Occipital lobe (tissue), 2 donors: ENCODE results near the gene PFDN4. TPM values are rescaled to one million over a fixed set of nuclear protein-coding genes. Genes with fewer than 3 reads are reported as not detected.

Experiments
- DNase-seq: peaks from one replicate; lab custom pipeline; 2025; lab: John Stamatoyannopoulos, UW
- total RNA-seq: library from RNA; depleted of rRNA; stranded (reverse); fragments of >200 nt; gene quantifications from one replicate; pipeline ENCODE4 v1.2.3, GENCODE V29; 2014

Gene PFDN4
- total RNA-seq, 1 donor from 2014 or later, result 149 TPM

DNA sequence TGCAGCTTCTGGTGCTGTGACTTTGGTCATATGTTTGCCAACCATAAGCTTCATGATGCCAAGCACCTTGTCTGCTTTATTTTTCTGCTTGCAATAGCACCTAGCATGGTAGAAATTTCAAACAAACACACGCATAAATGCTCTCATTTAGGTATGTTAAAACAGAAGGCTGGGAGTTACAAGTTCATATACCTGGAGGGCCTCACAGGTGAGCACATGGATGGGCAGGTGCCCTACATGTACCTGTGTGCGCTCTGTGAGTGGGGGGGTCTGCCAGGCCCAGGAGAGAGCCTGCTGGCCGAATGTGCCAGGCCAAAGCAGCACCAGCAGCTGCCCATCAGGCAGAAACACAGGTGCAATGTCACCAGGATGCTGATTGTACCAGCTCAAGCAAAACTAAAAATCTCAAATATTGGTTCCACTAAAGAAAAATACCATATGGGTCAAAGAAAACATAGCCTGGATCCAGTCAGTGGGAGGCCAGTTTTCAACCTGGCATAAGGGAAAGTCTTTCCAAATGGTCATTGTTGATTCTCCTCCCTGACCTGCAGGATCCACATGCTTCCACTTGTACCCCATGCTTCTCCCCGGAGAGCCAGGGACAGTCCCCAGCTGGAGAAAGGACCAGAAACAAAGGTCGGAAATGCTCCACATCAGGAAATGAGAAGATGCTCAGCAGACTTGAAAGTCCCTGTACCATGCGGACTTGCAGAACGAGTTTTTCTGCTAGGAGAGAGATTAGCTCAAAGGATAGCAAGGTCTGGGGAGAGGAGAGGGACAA is 7.2 kb upstream of the PFDN4 start:
- DNase-seq, result no peak

DNA sequence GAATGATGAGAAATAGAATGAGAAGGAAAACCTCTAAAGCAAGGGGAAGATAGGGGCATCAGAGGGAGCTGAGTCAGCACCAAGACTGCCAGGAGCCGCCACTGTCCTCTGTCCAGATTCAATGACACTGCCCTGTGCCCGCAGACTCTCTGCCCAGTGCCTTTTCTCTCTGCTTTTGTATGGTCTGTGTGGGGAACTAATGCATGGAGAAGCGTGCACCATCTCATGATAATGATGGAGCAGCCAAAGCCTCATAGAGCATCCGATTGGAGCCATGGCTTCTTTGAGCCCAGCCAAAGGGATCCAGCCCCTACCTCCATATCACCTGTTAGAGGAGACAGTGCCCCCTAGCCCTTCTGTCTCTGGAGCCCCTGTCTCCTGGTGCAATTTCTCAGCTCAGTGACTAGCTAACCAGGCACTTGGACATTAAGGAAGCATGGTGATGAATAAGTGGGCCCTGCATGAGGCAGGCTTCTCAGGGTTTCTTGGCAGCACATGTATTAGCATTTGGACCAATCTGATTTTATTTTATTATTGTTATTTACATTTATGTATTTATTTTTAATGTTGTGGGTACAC is 6.5 kb upstream of the PFDN4 start:
- no peak for DNase-seq

DNA sequence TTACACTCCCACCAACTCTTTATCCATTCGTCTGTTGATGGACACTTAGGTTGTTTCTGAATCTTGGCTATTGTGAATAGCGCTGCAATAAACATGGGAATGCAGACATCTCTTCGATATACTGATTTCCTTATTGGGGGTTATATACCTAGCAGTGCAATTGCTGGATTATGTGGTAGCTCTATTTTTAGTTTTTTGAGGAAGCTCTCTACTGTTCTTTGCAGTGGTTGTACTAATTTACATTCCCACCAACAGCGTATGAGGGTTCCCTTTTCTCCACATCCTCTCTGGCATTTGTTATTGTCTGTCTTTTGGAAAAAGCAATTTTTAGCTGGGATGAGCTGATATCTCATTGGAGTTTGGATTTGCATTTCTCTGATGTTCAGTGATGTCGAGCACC is 4.6 kb upstream of the PFDN4 start:
- no peak for DNase-seq

DNA sequence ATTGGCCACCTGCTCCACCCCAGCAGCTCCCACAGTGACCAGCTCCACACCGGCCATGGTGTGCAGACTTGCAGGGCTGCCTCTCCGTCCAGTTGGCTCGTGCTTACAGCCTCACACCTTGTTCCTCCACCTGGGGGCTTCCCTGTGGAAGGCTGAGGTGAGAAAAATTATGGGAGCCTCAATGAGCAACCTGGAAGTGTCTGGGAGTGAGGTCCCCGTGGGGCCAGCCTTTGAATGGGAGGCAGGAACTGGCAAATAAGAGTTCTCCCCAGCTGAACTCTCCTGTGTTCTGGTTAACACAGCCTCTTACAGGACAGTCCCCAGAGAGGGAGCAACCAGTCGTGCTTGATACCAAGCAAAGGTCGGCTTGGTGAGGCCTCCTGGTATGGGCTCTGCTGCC is 3.8 kb upstream of the PFDN4 start:
- no peak for DNase-seq

DNA sequence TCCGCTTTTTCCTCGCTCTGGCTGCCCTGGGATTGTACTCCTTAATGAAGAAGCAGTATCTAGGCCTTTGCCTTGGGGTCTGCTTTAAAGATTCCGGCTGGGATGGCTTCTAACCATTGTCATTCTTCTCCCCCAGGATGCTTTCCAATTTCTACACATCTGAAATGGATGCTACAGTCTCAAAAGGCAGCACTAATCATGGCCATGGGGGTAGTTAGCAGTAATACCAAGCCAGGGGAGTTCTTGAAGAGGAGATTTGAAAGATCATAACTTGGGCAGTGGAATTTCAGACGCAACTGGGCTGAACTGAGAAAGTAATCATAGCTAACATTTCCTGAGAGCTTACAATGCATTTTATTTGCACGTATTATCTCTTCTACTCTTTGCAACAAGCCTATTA is 3.4 kb upstream of the PFDN4 start:
- DNase-seq, result no peak

DNA sequence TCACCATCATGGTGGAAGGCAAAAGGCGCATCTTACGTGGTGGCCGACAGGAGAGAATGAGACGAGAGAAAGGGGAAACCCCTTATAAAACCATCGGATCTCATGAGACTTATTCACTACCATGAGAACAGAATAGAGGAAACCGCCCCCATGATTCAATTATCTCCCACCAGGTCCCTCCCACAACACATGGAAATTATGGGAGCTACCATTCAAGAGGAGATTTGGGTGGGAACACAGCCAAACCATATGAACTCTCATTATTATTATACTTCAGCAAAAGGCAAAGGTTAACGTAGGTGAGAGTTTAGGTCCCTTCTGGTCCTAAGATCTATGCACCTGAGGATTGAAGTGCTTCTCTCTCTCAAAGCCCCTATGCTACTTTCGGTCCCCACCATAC is 2.4 kb upstream of the PFDN4 start:
- no peak for DNase-seq

DNA sequence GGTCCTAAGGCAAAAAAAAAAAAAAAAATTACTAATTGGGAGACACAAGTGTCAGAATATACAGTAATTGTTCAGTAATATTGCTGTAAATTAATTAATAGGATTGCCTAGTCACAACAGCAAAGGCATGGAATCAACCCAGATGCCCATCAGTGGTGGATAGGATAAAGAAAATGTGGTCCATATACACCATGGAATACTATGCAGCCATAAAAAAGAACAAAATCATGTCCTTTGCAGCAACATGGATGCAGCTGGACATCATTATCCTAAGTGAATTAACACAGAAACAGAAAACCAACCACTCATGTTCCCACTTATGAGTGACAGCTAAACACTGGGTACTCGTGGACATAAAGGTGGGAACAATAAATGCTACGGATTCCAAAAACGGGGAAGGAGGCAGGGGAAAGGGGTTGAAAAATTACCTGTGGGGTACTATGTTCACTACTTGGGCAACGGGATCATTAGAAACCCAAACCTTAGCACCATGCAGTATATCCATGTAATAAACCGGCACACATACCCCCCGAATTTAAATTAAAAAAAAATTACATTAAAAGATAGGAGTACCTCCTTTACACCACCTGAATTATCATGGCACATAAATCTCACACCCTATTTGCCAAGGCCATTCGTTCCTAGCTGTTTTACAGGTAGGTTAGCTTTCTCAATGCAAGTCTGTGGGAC is 689 bp upstream of the PFDN4 start:
- DNase-seq, result no peak

DNA sequence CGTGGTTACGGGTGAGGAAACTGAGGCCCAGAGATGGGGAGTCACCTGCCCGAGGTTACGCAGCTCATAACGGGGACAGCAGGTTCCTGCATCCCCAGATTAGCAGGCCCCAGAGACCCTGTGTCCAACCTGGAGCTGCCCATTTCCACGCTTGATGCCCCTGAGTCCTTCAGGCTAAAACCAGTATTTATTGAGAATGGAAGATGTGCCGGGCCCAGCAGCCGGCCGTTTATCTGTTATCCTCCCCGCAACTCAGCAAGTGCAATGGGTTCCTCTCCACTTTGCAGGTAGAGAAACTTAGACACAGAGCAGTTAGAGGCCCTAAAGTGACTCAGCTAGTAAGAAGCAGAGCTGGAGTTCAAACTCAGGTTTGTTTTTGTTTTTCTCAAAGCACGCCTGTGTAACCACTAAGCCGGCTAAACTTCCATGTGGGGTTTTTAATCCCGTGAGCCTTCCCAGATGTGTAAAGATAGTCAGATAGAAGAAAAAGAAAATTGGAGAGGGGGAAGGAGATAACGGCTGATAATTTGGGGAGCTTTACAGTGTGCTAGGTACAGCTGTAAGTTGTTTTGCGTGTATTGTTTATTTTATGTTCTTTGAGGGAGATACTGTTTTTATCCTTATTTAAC is 775 bp downstream of the PFDN4 start:
- DNase-seq, result no peak

DNA sequence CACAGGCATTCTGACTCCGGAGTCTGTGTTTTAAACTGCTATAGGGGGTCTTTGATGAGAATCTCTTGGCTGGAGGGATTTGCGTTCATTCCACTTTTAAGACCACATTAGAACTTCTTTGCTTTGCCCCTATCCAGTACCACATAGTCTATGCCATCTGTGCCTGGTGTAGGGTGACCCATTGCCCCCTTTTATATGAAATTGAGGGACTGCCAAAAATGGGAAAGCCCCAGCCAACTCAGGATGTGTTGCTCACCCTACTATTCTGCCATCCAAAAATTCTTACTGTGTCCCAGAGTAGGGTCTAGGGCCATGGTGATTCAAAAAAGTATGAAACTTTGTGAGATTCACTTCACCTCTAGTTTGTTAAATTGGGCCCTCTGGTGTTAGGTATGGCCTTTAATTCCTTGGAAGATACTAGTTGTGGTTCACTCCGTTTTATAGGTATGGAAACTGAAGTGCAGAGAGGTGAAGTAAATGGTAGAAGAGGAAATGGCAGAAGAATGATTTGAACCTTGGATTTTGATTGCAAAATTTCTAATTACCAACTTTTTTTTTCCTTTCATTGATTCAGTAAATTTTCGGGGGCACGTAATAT is 1.4 kb downstream of the PFDN4 start:
- DNase-seq, result no peak

DNA sequence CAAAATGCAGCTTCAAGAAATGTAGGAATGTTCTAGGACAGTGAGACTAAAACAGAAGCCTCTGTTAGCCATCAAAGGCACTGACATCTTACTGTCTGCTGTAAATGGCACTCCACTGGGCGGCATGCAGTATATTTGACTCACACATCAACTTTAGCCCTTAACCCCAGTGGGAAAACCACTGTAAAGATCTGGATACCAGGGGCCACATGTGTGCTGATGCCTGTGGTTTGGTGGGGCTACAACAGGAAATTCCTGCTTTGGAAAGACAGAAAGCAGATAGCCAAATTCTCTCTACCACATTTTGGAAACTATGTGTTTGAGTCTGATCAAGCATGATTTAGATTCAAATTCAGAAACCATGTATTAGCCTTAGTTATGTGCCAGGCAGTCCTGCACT is 4.3 kb downstream of the PFDN4 start:
- no peak for DNase-seq

DNA sequence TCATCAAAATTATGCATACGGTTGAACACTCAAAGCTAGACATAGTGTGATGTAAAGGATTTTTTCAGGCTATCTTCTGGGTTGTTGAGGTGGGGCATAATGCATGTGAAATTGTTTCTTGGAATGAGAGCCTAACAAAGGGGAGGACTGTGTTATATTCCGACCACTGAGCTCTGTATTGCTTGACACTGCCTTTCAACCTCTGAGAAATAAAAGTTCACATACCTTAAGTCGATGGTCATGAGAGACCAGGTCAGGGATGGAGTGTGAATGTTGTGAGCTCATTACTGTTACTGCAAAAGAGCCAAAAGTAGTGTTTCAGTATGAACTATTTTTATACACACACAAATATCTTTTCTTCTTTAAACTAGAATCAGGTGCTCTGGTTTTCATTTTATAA is 5.0 kb downstream of the PFDN4 start:
- no peak for DNase-seq

DNA sequence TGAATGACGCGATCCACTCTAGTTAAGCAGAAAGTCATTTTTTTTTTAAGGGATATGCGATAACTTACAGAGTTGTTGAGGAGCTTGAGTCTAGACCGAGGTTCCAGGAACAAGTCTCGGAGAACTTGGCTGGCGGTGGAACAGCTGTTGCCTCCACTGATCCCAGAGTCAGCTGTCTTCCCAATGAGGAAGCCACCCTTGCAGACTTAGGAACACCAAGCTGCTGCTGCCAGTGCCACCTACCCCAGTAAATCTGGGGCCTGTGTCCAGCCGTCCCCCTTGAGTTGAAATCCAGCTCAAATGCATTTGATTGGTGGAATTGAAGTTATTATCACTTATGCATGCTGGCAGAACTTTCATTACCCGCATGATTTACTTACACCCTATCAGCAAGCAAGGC is 6.7 kb downstream of the PFDN4 start:
- DNase-seq, result no peak

DNA sequence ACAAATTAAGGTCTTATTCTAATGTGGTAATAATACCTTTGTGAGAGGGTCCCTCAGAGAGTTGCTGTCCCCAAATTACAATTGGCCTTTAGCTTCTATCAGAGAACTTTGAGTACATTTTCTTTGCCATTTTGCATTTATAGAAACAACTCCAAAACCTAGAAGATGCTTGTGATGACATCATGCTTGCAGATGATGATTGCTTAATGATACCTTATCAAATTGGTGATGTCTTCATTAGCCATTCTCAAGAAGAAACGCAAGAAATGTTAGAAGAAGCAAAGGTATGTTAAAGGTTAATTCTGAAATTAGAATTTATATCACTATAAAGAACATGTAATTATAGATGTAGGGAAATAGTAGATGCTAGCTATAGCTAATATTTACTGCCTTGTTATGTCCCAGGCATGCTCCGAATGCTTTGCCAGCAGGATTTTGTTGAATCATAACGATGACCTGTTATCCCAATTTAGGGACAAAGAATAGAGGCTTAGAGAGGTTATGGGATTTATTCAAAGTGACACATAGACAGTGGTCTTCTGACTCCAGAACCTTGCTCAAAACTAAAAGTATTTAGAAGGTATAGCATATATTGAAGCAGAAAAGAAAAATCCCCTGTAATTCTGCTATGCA is 7.4 kb downstream of the PFDN4 start:
- DNase-seq, result no peak

DNA sequence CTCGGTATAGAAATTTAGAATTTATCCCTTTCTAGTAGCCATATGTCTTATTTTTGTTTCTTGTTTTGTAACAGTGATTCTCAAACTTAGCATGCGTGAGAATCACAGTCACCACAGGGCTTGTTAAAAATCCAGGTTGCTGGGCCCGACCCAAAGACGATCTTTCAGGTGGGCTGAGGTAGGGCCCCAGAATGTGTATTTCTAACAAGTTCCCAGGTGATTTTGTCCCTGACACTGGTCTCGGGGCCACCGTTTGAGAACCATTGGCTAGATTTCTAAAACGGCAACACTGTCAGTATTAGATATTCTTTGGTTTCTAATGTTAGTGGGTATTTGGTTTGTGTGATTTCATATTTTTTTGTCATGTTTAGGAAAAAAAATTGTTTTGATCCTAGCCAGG is 9.9 kb downstream of the PFDN4 start:
- DNase-seq, result no peak

DNA sequence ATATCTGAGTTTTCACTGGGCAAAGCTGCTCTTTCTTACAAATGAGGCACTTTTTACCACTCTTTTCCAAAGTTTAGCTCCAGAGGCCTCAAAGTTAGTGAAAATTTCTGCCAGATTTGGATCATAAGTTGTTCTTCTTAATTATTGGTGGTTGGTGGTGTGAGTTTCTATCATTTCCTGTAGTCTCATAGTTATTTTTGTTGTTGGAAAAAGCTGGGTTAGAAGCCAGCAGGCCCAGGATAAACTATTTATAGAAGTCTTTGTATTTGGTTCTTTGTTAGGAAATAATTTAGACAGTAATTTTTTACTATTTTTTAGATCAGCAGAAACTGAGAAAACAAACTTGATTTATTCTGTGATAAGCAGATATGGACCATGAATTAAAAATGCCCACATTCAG is 10.6 kb downstream of the PFDN4 start:
- no peak for DNase-seq

DNA sequence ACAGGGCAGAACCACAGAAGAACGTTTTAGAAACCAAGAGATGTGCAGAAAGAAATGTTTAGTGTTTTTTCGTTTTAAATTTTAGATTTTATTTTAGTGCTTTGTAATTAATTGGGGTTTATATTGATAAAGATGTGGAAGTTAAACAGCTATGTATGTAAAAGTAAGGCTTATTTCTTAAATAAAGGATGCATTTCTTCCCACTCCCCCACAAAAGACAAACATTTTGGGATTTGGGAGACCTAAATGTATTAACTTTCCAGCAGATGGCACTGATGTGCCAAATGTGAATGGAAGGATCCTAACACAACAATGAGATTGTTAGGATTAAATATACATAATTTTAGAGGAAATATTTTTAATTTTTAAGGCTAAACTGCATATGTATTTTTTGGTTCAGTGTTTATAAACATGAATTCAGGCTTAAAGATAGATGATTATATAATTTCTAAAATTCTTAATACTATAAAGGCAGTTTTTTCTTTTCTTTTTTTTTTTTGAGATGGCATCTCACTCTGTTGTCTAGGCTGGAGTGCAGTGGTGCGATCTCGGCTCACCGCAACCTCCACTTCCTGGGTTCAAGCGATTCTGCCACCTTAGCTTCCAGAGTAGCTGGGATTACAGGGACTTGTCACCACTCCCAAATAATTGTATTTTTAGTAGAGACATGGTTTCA is 12.0 kb downstream of the PFDN4 start:
- DNase-seq, result no peak

DNA sequence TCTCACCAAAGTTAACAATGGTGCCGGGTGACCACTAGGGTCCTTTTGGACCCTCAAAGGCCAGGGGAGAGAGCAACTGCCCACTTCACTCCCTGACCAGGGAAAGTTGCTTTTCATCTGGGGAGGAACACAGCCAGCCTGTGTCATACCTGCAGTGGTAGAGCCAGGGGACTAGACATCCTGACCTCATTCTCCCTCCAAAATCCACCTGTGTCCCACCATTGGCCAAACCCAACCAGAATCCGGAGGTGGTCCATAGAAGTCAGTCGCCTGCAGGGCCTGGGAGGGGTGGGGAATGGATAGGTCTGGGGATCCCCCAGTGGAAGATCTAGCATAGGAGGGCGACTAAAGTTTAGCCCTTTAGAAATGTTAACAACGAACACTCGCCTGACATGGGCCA is 12.8 kb downstream of the PFDN4 start:
- DNase-seq, result no peak

DNA sequence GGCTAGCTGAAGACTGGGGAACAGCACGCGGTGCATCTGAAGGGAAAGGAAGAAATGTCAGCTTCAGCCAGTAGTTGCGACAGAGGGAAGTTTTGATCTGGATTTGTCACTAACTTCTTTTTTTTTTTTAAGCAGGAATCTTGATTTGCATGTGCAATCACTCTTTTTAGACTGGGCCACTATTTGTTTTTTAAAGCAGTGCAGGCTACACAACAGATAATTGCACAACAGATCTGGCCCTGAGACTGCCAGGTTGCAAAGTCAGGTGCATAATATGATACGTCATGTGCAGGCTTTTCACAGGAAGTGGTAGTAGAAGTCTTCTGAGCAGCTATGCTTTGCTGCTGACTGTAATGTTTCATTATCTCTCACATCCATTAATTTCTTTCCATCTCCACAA is 13.5 kb downstream of the PFDN4 start:
- DNase-seq, result no peak

DNA sequence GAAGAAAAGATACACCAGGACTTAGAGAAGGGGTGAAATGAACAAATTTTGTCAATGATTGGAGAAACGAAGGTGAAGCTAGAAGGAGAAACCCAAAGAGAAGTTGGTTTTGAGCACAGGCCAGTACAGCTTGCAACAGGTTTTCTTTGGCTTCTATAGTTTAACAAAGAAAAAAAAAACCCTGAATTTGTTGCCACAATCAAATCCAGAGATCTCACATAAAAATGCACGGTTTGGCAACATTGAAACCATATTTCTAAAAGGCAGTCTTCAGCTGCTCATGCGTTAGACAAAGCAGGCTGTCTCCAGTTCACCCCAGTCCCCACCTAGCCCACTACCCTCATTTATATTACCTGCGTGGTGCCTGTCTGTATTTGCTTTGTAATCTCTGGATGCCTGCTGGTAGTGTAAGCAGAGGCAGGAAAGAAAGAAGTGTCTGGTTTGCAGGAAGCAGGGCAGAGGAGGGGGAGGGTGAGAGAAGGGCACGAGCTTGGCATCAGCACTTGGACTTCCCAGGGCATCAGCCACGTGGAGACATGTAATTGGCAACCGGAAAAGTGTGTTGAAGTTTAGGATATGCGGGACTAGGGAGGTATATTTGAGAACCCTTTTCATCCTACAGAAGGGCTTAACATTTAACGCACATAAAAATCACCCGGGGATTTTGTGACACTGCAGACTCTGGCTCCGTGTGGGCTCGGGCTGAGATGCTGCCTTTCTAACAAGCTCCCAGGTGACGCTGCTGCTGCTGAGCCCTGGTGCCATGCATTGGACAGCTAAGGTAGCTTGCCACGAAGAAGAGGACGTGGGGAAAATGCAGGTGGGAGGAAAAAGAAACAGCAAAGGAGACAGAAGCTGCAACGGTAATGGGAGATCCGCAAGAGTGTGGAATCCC is 14.4 kb downstream of the PFDN4 start:
- no peak for DNase-seq

DNA sequence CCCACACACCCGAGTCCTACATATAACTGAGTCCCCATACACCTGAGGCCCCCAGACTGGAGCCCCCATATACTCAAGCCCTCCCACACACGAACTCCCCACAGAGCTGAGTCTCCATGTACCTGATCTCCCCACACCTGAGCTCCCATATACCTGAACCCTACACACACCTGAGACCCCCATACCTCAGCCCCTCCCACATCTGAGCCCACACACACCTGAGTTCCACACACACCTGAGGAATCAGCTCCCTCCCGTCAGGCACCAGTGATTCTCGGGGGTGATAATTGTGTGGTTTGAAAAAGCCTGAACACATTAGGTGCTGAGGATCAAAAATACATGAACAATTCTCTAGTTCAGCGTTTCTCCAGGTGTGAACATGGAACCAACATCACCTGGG is 15.4 kb downstream of the PFDN4 start:
- no peak for DNase-seq
